Neural progenitor cell (in vitro differentiated cells): ENCODE data around the gene MBP.

ENCODE experiments used
- CTCF ChIP-seq: fragments of 200-600 bp; sonication (generic); IDR thresholded peaks from 2 replicates; pipeline ENCODE4 v1.5.1; 2017; ENCODE audit warnings: antibody characterized with exemption, mild to moderate bottlenecking
- EZH2 ChIP-seq: fragments of 200-600 bp; sonication (generic); IDR thresholded peaks from 2 replicates; pipeline ENCODE4 v1.6.1; 2017; ENCODE audit warnings: antibody characterized with exemption, mild to moderate bottlenecking, moderate library complexity

GRCh38 chr18:77178559-77178958 lies 46.0 kb upstream of the MBP start:
- TF ChIP-seq CTCF (no peak), EZH2 (no peak)
